Activated naive CD8-positive, alpha-beta T cell treated with anti-CD3 and anti-CD28 coated beads, Interleukin-2, amount 10 ng/mL, durations not matched to agents 7 days and 5 days (primary cell): ENCODE results near the gene CFAP46. TPM values are rescaled to one million over a fixed set of nuclear protein-coding genes. Genes with fewer than 3 reads are reported as not detected.
A peak's percentile ranks its signal among the peaks of the same experiment; 100 is the strongest.
"Not testable (repeated sequence)": the region's sequence is repeated elsewhere in the genome, so short reads cannot be mapped to it uniquely, and the experiment has no call there.

Experiments
- ATAC-seq: fragments of 150-1000 bp; cut with Tn5 transposase; one replicate; pipeline ENCODE4 v1.10.0; 2021; ENCODE audit warnings: low read depth, moderate library complexity
- POLR2A ChIA-PET: fragments of 350-600 bp; sonication (Branson Sonifier 250); formaldehyde crosslinking; loops from one replicate; lab custom pipeline; 2021; ENCODE audit warnings: antibody characterized with exemption; lab: Charles Lee
- DNase-seq: peaks from one replicate; pipeline ENCODE4 v3.0.0; 2021
- H3K27ac Mint-ChIP-seq: one replicate; pipeline ENCODE4 v1.8.0; 2022; ENCODE audit warnings: mild to moderate bottlenecking, mixed read lengths
- H3K27me3 Mint-ChIP-seq: one replicate; pipeline ENCODE4 v1.8.0; 2022; ENCODE audit warnings: mild to moderate bottlenecking, moderate library complexity, mixed read lengths
- H3K36me3 Mint-ChIP-seq: one replicate; pipeline ENCODE4 v1.8.0; 2021; ENCODE audit warnings: mild to moderate bottlenecking, mixed read lengths
- H3K4me1 Mint-ChIP-seq: one replicate; pipeline ENCODE4 v1.8.0; 2021; ENCODE audit warnings: mixed read lengths
- H3K4me3 Mint-ChIP-seq: one replicate; pipeline ENCODE4 v1.8.0; 2022; ENCODE audit warnings: mild to moderate bottlenecking, moderate library complexity, mixed read lengths
- H3K9me3 Mint-ChIP-seq: one replicate; pipeline ENCODE4 v1.8.0; 2021; ENCODE audit warnings: mixed read lengths
- total RNA-seq, 2 experiments: library from RNA; stranded (reverse); gene quantifications; one replicate each; pipeline ENCODE4 v1.2.3, GENCODE V29; 2021

The CFAP46 gene
- total RNA-seq, 2 experiments from 2014 or later = not detected

- Mint-ChIP-seq H3K9me3 (no peaks in the 10 kb centered on the region), H3K36me3 (no peaks in the 10 kb centered on the region), H3K27me3 (peaks cover 7% of the 10 kb centered on the region), H3K27ac (no peak overlapping the region), H3K4me3 (no peak overlapping the region), H3K4me1 (no peaks in the 10 kb centered on the region)
- POLR2A ChIA-PET = no interaction called here
- ATAC-seq = no peak
- no peak for DNase-seq
These were observed 32.0 kb upstream of the CFAP46 start for GRCh38 chr10:132974249-132974796.

DNA sequence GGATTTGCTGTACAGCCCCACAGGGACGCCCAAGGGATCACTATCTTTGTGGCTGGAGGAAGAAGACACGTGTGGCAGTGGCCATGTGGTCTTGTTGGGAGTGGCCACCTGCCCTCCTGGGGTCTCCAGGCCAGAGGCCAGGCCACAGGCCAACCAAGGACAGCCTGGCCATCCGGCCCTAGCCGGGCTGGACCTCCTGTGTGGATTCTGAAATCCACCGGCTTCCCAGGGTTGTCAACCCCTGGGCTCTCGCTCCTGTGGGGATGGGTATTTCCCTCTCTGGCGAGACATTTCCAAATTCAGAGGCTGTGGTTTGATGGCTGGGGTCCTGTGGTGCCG, 31.5 kb upstream of the CFAP46 start:
- POLR2A ChIA-PET = interaction anchor here (0.5 kb wide), 1 partner anchor 187 kb away, joined by 3 read pairs; no protein-coding TSS in a partner anchor
- peaks cover 10% of the 10 kb centered on the region for H3K27me3 Mint-ChIP-seq
- H3K27ac Mint-ChIP-seq = no peak overlapping the region

GRCh38 chr10:132972986-132973902, 30.9 kb upstream of the CFAP46 start:
- Mint-ChIP-seq H3K27ac (no peak overlapping the region), H3K4me1 (no peaks in the 10 kb centered on the region), H3K4me3 (no peak overlapping the region), H3K27me3 (peaks cover 14% of the 10 kb centered on the region), H3K36me3 (no peaks in the 10 kb centered on the region), H3K9me3 (no peaks in the 10 kb centered on the region)
- POLR2A ChIA-PET = interaction anchor here (0.5 kb wide), 1 partner anchor 187 kb away, joined by 3 read pairs; no protein-coding TSS in a partner anchor
- DNase-seq = no peak
- no peak for ATAC-seq

More for the DNA sequence above, 31.5 kb upstream of the CFAP46 start:
- ATAC-seq = no peak
- Mint-ChIP-seq H3K4me3 (no peak overlapping the region), H3K4me1 (no peaks in the 10 kb centered on the region), H3K36me3 (no peaks in the 10 kb centered on the region), H3K9me3 (no peaks in the 10 kb centered on the region)
- DNase-seq = no peak

DNA sequence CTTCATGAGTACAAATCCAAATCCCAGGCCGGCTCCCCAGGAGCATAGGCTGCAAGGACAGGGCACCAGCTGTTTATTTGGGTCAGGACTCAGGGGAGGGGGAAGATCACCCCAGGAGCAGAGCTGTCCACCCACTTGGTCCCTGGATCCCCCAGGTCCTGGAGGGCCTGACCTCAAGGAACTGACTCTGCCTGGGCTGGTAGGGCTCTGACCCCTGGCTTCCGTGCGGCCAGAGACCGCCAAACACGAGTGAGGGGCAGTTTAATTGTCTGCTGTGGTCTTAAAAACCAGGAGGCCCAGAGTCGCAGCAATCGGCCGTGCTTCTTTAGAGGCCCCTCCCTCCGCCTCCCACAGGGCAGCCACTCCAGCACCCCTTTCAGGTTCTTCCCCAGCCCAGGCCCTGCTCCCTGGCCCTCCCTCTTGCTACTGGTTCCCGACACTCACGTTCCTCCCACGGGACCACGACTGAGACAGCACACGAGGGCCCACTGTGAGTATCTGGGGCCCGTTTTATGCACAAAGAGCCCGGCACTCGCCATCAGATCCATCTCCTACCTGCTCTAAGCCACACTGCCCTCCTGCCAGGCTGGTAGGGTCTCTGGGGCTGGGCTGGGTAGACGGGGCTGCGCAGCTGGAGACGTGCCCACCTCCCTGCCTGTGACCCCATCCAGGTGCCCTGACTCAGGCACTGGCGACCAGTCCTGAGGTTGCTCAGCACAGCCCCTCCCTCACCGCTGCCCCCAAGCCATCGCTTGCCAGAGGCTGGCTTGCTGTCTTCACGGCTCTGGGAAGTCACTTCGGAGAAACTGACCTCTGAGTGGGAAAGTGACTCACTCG, 30.0 kb upstream of the CFAP46 start:
- H3K27ac Mint-ChIP-seq = no peak overlapping the region
- DNase-seq = no peak
- H3K36me3 Mint-ChIP-seq = no peaks in the 10 kb centered on the region
- H3K4me1 Mint-ChIP-seq = no peaks in the 10 kb centered on the region
- POLR2A ChIA-PET = no interaction called here
- H3K27me3 Mint-ChIP-seq = peaks cover 14% of the 10 kb centered on the region
- H3K4me3 Mint-ChIP-seq = no peak overlapping the region
- no peak for ATAC-seq
- no peaks in the 10 kb centered on the region for H3K9me3 Mint-ChIP-seq

DNA sequence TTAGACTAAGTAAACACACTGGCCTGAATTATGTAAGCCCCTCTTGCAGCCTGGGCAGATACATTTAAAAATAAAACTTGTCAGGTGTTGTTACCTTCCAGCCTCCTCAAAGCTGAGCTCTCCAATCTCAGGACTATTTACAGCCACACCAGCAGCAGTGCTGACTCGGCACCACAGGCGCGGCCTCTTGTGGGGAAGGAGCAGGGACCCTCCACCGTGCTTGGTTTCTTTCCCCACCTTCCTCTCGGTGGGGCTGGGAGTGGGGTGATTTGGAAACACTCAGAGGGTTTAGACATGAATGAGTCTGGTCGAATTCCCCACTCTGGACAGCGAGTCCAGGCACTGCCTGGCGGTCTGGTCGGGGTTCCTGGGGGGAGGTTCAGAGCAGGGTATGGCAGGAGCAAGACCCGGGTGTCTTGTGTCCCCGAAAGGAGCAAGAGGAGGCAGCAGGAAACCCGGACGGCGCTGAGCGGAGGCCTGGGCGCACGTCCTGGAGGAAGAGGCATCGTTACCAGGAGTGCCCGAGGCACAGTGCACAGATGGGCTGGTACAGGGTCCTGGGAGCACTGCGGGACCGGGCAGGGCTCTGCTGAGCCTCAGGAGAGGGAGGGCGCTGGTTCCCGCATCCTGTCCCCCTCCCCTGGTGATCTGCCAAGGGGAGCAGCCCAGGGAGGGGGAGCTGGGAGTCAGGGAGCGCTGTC, 29.2 kb upstream of the CFAP46 start:
- DNase-seq = no peak
- H3K4me1 Mint-ChIP-seq = no peaks in the 10 kb centered on the region
- H3K4me3 Mint-ChIP-seq = no peak overlapping the region
- H3K27ac Mint-ChIP-seq = no peak overlapping the region
- peaks cover 14% of the 10 kb centered on the region for H3K27me3 Mint-ChIP-seq
- no peaks in the 10 kb centered on the region for H3K36me3 Mint-ChIP-seq
- POLR2A ChIA-PET = no interaction called here
- no peaks in the 10 kb centered on the region for H3K9me3 Mint-ChIP-seq
- ATAC-seq = no peak

DNA sequence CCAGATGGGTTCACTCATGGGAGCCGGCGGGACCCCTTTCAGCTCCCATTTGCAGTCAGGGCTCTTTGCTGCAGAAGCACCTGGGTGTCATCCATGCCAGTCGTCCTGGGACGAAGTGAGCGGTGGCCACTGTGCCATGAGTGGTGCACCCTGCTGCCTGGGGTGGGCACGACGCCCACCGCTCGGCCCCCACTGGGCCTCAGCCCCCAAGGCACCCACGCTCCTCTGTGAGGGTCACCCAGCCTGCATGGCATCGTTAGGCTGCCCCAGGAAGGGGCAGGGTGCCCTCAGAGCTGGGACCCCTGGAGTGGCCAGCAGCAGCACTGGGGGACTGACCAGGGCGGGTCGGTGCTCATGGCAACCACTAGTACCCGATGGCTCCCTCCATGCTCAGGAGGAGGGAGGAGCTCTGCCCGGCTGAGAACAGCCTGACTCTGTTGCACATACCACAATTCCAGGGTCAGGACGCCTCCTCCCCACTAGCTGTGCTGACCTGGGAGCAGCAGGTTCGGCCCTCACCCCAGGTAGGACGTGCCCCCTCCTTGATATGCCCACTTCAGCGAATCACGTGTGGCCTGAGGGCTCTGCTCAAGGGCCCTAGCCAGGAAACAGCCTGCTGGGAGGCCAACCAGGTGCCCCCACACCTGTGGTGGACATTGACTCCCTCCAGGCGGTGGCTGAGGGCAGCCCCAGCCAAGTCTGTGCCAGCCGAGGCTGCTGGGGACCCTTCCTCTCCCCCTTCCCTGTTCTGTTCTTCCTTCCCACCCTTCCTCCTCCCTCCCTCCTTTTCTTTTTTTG, 28.5 kb upstream of the CFAP46 start:
- H3K27me3 Mint-ChIP-seq = peaks cover 14% of the 10 kb centered on the region
- no peak for DNase-seq
- ATAC-seq = no peak
- no peak overlapping the region for H3K4me3 Mint-ChIP-seq
- H3K4me1 Mint-ChIP-seq = no peaks in the 10 kb centered on the region
- H3K27ac Mint-ChIP-seq = no peak overlapping the region
- H3K9me3 Mint-ChIP-seq = no peaks in the 10 kb centered on the region
- POLR2A ChIA-PET = no interaction called here
- H3K36me3 Mint-ChIP-seq = no peaks in the 10 kb centered on the region

DNA sequence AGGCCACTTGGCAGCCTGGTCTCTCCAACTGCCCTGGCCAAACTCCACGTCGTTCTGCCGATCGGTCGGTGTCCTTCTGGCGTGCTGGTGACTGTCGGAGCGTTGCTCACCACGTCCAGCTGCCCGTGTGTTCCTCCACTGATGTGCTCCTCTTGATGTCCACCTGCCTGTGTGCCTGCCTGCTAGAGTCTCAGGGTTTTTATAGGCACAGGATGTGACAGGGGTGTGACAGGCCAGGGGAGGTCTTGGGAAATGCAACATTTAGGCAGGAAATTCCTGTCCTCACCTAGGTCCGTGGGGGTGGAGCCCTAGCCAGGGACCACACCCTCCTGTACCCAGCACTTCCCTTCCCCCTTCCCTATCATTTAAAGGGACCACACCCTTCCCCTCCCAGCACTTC, 25.2 kb upstream of the CFAP46 start:
- H3K27ac Mint-ChIP-seq = no peak overlapping the region
- peaks cover 20% of the 10 kb centered on the region for H3K27me3 Mint-ChIP-seq
- peaks cover 11% of the 10 kb centered on the region for H3K4me1 Mint-ChIP-seq
- no peak overlapping the region for H3K4me3 Mint-ChIP-seq
- no peak for DNase-seq
- POLR2A ChIA-PET = no interaction called here
- no peaks in the 10 kb centered on the region for H3K9me3 Mint-ChIP-seq
- no peaks in the 10 kb centered on the region for H3K36me3 Mint-ChIP-seq
- ATAC-seq = no peak

DNA sequence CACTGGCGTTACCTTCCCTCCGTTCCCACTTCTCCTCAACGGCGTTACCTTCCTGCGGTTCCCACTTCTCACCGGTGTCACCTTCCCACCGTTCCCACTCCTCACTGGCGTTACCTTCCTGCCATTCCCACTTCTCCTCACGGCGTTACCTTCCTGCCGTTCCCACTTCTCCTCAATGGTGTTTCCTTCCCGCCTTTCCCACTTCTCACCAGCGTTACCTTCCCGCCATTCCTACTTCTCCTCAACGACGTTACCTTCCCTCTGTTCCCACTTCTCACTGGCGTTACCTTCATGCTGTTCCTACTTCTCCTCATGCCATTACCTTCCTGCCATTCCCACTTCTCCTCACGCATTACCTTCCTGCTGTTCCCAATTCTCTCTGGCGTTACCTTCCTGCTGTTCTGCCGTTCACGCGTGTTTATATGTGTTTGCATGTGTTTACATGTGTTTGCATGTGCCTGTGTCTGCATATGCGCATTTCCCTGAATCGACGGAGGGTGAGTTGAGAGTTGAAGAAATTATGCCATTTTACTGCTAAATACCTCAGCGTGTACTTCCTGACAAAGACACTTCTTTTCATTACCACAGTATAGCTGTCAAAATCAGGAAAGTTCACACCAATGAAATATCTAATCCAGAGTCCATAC, 23.2 kb upstream of the CFAP46 start:
- Mint-ChIP-seq H3K4me3 (no peak overlapping the region), H3K4me1 (peaks cover 13% of the 10 kb centered on the region), H3K27ac (no peak overlapping the region), H3K9me3 (no peaks in the 10 kb centered on the region), H3K27me3 (peaks cover 20% of the 10 kb centered on the region), H3K36me3 (no peaks in the 10 kb centered on the region)
- DNase-seq (no peak), ATAC-seq (no peak)
- POLR2A ChIA-PET = no interaction called here

- H3K9me3 Mint-ChIP-seq, DNase-seq, ATAC-seq, H3K27ac Mint-ChIP-seq, POLR2A ChIA-PET, H3K36me3 Mint-ChIP-seq, H3K4me3 Mint-ChIP-seq: not testable (repeated sequence)
- peaks cover 13% of the 10 kb centered on the region for H3K4me1 Mint-ChIP-seq
- peaks cover 15% of the 10 kb centered on the region for H3K27me3 Mint-ChIP-seq
These were observed 22.5 kb upstream of the CFAP46 start for GRCh38 chr10:132964707-132965410.

DNA sequence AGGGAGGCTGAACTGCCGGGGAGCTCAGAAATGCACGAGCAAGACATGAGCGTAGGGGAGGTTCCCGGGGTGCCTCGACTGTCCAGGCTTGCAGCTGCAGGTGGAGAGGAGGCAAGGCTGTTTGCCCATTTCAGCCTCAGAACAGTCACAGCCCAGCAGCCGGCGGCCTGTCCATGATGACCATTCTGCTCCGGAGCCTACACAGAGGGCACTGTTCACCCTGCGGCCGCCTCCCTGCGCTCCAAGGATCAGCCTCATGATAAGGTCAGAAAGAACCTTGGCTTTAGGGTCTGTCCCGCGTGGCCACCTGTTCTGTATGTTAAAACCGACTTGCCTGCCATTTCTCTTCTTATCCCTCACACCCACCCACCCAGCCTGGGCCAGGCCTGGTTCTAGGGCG, 21.9 kb upstream of the CFAP46 start:
- no peak overlapping the region for H3K27ac Mint-ChIP-seq
- no peaks in the 10 kb centered on the region for H3K36me3 Mint-ChIP-seq
- H3K4me1 Mint-ChIP-seq = peaks cover 13% of the 10 kb centered on the region
- no peaks in the 10 kb centered on the region for H3K9me3 Mint-ChIP-seq
- POLR2A ChIA-PET = no interaction called here
- no peak for DNase-seq
- H3K27me3 Mint-ChIP-seq = peaks cover 12% of the 10 kb centered on the region
- no peak for ATAC-seq
- H3K4me3 Mint-ChIP-seq = no peak overlapping the region

DNA sequence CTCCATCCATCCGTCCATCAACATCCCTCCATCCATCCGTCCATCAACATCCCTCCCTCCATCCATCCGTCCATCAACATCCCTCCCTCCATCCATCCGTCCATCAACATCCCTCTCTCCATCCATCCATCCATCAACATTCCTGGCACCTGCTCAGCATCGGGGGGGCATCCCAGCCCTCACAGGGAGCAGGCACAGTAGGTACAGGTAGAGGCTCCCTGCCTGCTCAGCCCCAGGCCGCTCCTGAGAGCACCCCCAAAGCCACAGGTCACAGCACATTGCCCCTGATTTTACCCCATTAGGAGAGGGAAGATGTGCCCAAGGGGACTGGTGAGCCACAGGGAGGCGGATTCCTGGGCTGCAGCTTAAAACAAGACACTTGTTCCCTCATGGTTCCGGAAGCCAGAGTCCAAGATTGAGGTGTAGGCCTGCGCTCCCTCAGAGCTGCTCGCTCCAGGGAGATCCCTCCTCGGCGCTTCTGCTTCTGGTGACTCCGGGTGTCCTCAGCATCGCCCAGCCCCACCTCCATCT, 21.1 kb upstream of the CFAP46 start:
- H3K4me1 Mint-ChIP-seq = peaks cover 13% of the 10 kb centered on the region
- H3K4me3 Mint-ChIP-seq = peak overlapping the region; percentile 92
- H3K27me3 Mint-ChIP-seq = peaks cover 8% of the 10 kb centered on the region
- POLR2A ChIA-PET = no interaction called here
- no peaks in the 10 kb centered on the region for H3K9me3 Mint-ChIP-seq
- no peaks in the 10 kb centered on the region for H3K36me3 Mint-ChIP-seq
- peak overlapping the region; percentile 12 for H3K27ac Mint-ChIP-seq
- ATAC-seq (no peak), DNase-seq (no peak)
